GM21515 (cell line): ENCODE measurements around the gene MARCHF2.

Source experiments
- ATAC-seq: cut with Tn5 transposase; IDR thresholded peaks from one replicate; pipeline ENCODE4 v1.9.1; 2021; ENCODE audit not compliant: unreplicated experiment

MARCHF2 gene

GRCh38 chr19:8387688-8388611, 25.2 kb upstream of the MARCHF2 start:
- no peak for ATAC-seq

GRCh38 chr19:8388612-8388958, 24.5 kb upstream of the MARCHF2 start:
- no peak for ATAC-seq

- ATAC-seq = peak; percentile 85
Observed at GRCh38 chr19:8389891-8390616, 23.1 kb upstream of the MARCHF2 start, which contains the start of gene RAB11B. RAB11B (plus strand) TSS chr19:8390360; CDS start chr19:8390417, 57 bp downstream.

GRCh38 chr19:8390617-8390981, 22.5 kb upstream of the MARCHF2 start:
- peak; percentile 34 for ATAC-seq

- no peak for ATAC-seq
Observed at GRCh38 chr19:8391198-8392016, 21.7 kb upstream of the MARCHF2 start.

- no peak for ATAC-seq
Observed at GRCh38 chr19:8392017-8392591, 21.0 kb upstream of the MARCHF2 start.

GRCh38 chr19:8393192-8393870, 19.8 kb upstream of the MARCHF2 start:
- no peak for ATAC-seq

- ATAC-seq = no peak
Observed at GRCh38 chr19:8393871-8394250, 19.2 kb upstream of the MARCHF2 start.

GRCh38 chr19:8395621-8396082, 17.5 kb upstream of the MARCHF2 start:
- ATAC-seq = no peak

- ATAC-seq = no peak
Observed at GRCh38 chr19:8396185-8396562, 16.9 kb upstream of the MARCHF2 start.

- no peak for ATAC-seq
Observed at GRCh38 chr19:8396563-8397203, 16.4 kb upstream of the MARCHF2 start.

GRCh38 chr19:8397271-8397670, 15.8 kb upstream of the MARCHF2 start:
- ATAC-seq = no peak

GRCh38 chr19:8397746-8398310, 15.3 kb upstream of the MARCHF2 start:
- ATAC-seq = no peak

GRCh38 chr19:8398311-8398771, 14.8 kb upstream of the MARCHF2 start:
- ATAC-seq = no peak

- ATAC-seq = no peak
Observed at GRCh38 chr19:8399681-8400188, 13.4 kb upstream of the MARCHF2 start.

- no peak for ATAC-seq
Observed at GRCh38 chr19:8401981-8402411, 11.1 kb upstream of the MARCHF2 start.

GRCh38 chr19:8403098-8403819, 9.8 kb upstream of the MARCHF2 start:
- no peak for ATAC-seq

- ATAC-seq = no peak
Observed at GRCh38 chr19:8403820-8404109, 9.3 kb upstream of the MARCHF2 start.
